Tibial nerve (tissue), 4 donors: Measurements from ENCODE around the gene AGPAT3. TPM values are rescaled to one million over a fixed set of nuclear protein-coding genes. Genes with fewer than 3 reads are reported as not detected.

Experiments
- DNase-seq, 2 donors: peaks; one replicate each; pipeline ENCODE4 v3.0.0-alpha.2; 2019; ENCODE audit warnings: low spot score in 2 of 2
- H3K27ac ChIP-seq, 4 donors: fragments of 200-600 bp; sonication (generic) in 3 of 4; one replicate each; pipeline ENCODE4 v1.5.1; 2017 to 2019; ENCODE audit warnings: mild to moderate bottlenecking in 1 of 4
- H3K27me3 ChIP-seq, 2 donors: fragments of 200-600 bp; sonication (generic) in 1 of 2; one replicate each; pipeline versions ENCODE4 v1.5.1 to v1.6.0; 2017 to 2019
- H3K36me3 ChIP-seq, 3 donors: fragments of 200-600 bp; sonication (generic); one replicate each; pipeline ENCODE4 v1.5.1; 2018 to 2019
- H3K4me1 ChIP-seq, 4 donors: fragments of 200-600 bp; sonication (generic) in 3 of 4; one replicate each; pipeline ENCODE4 v1.5.1; 2017 to 2019
- H3K4me3 ChIP-seq, 4 donors: fragments of 200-600 bp; sonication (generic) in 3 of 4; one replicate each; pipeline ENCODE4 v1.5.1; 2017 to 2019; ENCODE audit warnings: mild to moderate bottlenecking in 1 of 4, moderate library complexity in 1 of 4
- H3K9me3 ChIP-seq, 4 donors: fragments of 200-600 bp; sonication (generic) in 3 of 4; one replicate each; pipeline ENCODE4 v1.5.1; 2017 to 2019
- EP300 ChIP-seq, 2 donors: sonication (generic); formaldehyde crosslinking; IDR thresholded peaks; one replicate each; pipeline ENCODE4 v1.6.1; 2017; ENCODE audit warnings: antibody characterized with exemption in 2 of 2, mild to moderate bottlenecking in 1 of 2
- POLR2A ChIP-seq, 2 donors: fragments of 450-650 bp; IDR thresholded peaks; one replicate each; pipeline ENCODE4 v1.6.1; 2017; ENCODE audit warnings: antibody characterized with exemption in 2 of 2, mild to moderate bottlenecking in 2 of 2, moderate library complexity in 2 of 2
- WGBS, 2 donors: methylation state at CpG; one replicate each; pipeline ENCODE4 v1.1.5; 2018; 5-methylcytosine and 5-hydroxymethylcytosine counted together
- total RNA-seq, 4 donors: library from RNA; depleted of rRNA; stranded (reverse); fragments of >200 nt; gene quantifications; one replicate each; pipeline ENCODE4 v1.1.0, GENCODE V29; 2016
- TF ChIP-seq, protein P1 (sequence below), 5 experiments: fragments of 200-600 bp in 3 of 5; fragments of 450-650 bp in 2 of 5; sonication (generic) in 3 of 5; IDR thresholded peaks; one replicate each; pipeline ENCODE4 v1.5.1; 2016 to 2019; ENCODE audit warnings: antibody characterized with exemption in 5 of 5, mild to moderate bottlenecking in 3 of 5, moderate library complexity in 2 of 5

AGPAT3 gene
- total RNA-seq, 4 donors from 2014 or later = 29.9 to 45.6 (median 36.4) TPM

GRCh38 chr21:43972850-43973633 lies 108.0 kb downstream of the AGPAT3 start:
- H3K4me3 ChIP-seq = no peak overlapping the region
- TF ChIP-seq, protein P1, sequence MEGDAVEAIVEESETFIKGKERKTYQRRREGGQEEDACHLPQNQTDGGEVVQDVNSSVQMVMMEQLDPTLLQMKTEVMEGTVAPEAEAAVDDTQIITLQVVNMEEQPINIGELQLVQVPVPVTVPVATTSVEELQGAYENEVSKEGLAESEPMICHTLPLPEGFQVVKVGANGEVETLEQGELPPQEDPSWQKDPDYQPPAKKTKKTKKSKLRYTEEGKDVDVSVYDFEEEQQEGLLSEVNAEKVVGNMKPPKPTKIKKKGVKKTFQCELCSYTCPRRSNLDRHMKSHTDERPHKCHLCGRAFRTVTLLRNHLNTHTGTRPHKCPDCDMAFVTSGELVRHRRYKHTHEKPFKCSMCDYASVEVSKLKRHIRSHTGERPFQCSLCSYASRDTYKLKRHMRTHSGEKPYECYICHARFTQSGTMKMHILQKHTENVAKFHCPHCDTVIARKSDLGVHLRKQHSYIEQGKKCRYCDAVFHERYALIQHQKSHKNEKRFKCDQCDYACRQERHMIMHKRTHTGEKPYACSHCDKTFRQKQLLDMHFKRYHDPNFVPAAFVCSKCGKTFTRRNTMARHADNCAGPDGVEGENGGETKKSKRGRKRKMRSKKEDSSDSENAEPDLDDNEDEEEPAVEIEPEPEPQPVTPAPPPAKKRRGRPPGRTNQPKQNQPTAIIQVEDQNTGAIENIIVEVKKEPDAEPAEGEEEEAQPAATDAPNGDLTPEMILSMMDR (IDR thresholded peaks at IDR 0.05) = no peak
- TF ChIP-seq EP300 (IDR thresholded peaks at IDR 0.05) (no peak), POLR2A (IDR thresholded peaks at IDR 0.05) (no peak)
- peaks cover 0 to 19% (median 0%) of the 10 kb centered on the region in 4 donors for H3K4me1 ChIP-seq
- no peaks in the 10 kb centered on the region for H3K27me3 ChIP-seq
- WGBS, 2 donors = 74 to 84% methylated on average over 26 to 29 of the region's 29 CpGs
- peaks cover 2 to 68% (median 19%) of the 10 kb centered on the region in 3 donors for H3K36me3 ChIP-seq
- no peak overlapping the region for H3K27ac ChIP-seq
- DNase-seq = peak in 1 of 2 donors; percentile 15
- no peaks in the 10 kb centered on the region for H3K9me3 ChIP-seq

DNA sequence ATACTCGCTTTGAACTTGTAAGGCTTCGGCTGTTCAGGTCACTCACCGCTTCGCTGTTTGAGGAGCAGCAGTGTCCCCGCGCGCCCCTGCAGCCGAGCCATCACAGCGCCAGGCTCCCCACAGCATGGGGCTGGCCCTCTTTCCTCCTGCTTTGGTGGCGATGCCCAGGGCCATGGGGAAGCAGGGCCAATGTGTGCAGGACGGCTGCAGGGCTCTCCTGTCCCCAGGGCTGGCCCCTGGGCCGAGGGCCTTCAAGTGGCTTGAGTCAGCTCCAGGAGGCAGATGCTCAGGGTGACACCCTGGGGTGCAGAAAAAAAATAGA lies 108.6 kb downstream of the AGPAT3 start:
- H3K36me3 ChIP-seq = peaks cover 5 to 68% (median 19%) of the 10 kb centered on the region in 3 donors
- H3K4me1 ChIP-seq = peaks cover 0 to 19% (median 0%) of the 10 kb centered on the region in 4 donors
- TF ChIP-seq, protein P1 (IDR thresholded peaks at IDR 0.05) = no peak
- TF ChIP-seq EP300 (IDR thresholded peaks at IDR 0.05) = no peak
- TF ChIP-seq POLR2A (IDR thresholded peaks at IDR 0.05) = no peak
- WGBS, 2 donors = 85 to 87% methylated on average over 12 of the region's 12 CpGs
- H3K9me3 ChIP-seq = no peaks in the 10 kb centered on the region
- no peak overlapping the region for H3K4me3 ChIP-seq
- no peak for DNase-seq
- H3K27me3 ChIP-seq = no peaks in the 10 kb centered on the region
- H3K27ac ChIP-seq = no peak overlapping the region

GRCh38 chr21:43974791-43975468 lies 109.9 kb downstream of the AGPAT3 start:
- Histone ChIP-seq H3K27ac (peak overlapping the region in 1 of 4 donors; percentile 37), H3K36me3 (peaks cover 6 to 65% (median 12%) of the 10 kb centered on the region in 3 donors), H3K4me3 (no peak overlapping the region), H3K4me1 (peaks cover 0 to 19% (median 0%) of the 10 kb centered on the region in 4 donors), H3K9me3 (no peaks in the 10 kb centered on the region), H3K27me3 (no peaks in the 10 kb centered on the region)
- no peak for DNase-seq
- TF ChIP-seq POLR2A (IDR thresholded peaks at IDR 0.05) = no peak
- TF ChIP-seq EP300 (IDR thresholded peaks at IDR 0.05) = no peak
- TF ChIP-seq, protein P1 (IDR thresholded peaks at IDR 0.05) = no peak
- 75 to 81% methylated on average over 15 to 16 of the region's 16 CpGs for WGBS, 2 donors

DNA sequence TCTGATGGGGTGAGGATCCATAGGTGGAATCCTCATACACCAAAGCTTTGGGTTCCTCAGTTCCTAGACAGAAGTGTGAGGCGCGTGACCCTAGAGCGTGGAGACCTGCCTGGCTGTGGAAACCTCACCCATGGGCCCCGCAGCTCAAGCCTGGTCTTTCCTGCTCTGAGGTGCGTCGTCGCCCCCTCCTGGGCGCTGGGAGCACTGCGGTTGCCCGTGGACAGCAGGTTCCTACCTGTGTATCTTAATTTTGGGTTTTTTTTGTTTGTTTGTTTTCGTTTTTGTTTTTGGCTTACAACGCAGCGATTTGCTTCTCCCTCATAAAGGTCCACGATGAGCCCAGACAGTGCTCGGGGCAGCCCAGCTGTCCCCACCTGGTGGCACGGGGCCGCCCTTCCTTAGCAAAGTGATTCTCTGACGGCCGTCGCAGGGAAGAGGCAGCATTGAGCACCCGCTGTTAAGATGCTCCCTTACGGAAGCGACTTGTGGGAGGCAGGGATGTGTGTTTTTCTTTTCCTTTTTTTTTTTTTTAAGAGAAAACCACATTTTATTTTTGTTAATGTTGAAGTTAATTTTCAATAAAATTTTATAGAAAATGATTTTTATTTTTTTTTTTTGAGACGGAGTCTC lies 110.6 kb downstream of the AGPAT3 start:
- peak; percentile 72 to 81 for DNase-seq
- peak overlapping the region in 1 of 4 donors; percentile 37 for H3K27ac ChIP-seq
- no peaks in the 10 kb centered on the region for H3K9me3 ChIP-seq
- H3K4me3 ChIP-seq = no peak overlapping the region
- H3K27me3 ChIP-seq = no peaks in the 10 kb centered on the region
- WGBS, 2 donors = 25 to 27% methylated on average over 24 of the region's 24 CpGs
- peaks cover 6 to 63% (median 6%) of the 10 kb centered on the region in 3 donors for H3K36me3 ChIP-seq
- TF ChIP-seq, protein P1 (IDR thresholded peaks at IDR 0.05) = peak; percentile 85 to 93 (median 88)
- TF ChIP-seq POLR2A (IDR thresholded peaks at IDR 0.05) = no peak
- TF ChIP-seq EP300 (IDR thresholded peaks at IDR 0.05) = no peak
- peaks cover 0 to 19% (median 0%) of the 10 kb centered on the region in 4 donors for H3K4me1 ChIP-seq
